Effector memory CD8-positive, alpha-beta T cell (primary cell): ENCODE results near the gene PLCB4.

Experiments
- ATAC-seq: fragments of 150-1000 bp; cut with Tn5 transposase; replicated peaks from 2 replicates; pipeline ENCODE4 v1.10.0; 2021; ENCODE audit warnings: mild to moderate bottlenecking, moderate library complexity
- DNase-seq, 3 experiments: peaks; one replicate each; pipeline ENCODE4 v3.0.0; 2021
- H3K27ac Mint-ChIP-seq, 2 donors: one replicate each; pipeline ENCODE4 v1.8.0; 2022; ENCODE audit warnings: mild to moderate bottlenecking in 2 of 2, mixed read lengths in 2 of 2, moderate library complexity in 2 of 2
- H3K27me3 Mint-ChIP-seq, 2 donors: one replicate each; pipeline ENCODE4 v1.8.0; 2022; ENCODE audit warnings: mixed read lengths in 2 of 2
- H3K36me3 Mint-ChIP-seq: one replicate; pipeline ENCODE4 v1.8.0; 2022; ENCODE audit warnings: mild to moderate bottlenecking, moderate library complexity, mixed read lengths; ENCODE audit not compliant: insufficient read depth
- H3K4me1 Mint-ChIP-seq, 2 donors: one replicate each; pipeline ENCODE4 v1.8.0; 2022; ENCODE audit warnings: low read depth in 2 of 2, mixed read lengths in 2 of 2
- H3K4me3 Mint-ChIP-seq, 2 donors: one replicate each; pipeline ENCODE4 v1.8.0; 2022; ENCODE audit warnings: mild to moderate bottlenecking in 2 of 2, mixed read lengths in 2 of 2, moderate library complexity in 2 of 2
- H3K9me3 Mint-ChIP-seq, 2 donors: one replicate each; pipeline ENCODE4 v1.8.0; 2022; ENCODE audit warnings: mixed read lengths in 2 of 2

Gene PLCB4

DNA sequence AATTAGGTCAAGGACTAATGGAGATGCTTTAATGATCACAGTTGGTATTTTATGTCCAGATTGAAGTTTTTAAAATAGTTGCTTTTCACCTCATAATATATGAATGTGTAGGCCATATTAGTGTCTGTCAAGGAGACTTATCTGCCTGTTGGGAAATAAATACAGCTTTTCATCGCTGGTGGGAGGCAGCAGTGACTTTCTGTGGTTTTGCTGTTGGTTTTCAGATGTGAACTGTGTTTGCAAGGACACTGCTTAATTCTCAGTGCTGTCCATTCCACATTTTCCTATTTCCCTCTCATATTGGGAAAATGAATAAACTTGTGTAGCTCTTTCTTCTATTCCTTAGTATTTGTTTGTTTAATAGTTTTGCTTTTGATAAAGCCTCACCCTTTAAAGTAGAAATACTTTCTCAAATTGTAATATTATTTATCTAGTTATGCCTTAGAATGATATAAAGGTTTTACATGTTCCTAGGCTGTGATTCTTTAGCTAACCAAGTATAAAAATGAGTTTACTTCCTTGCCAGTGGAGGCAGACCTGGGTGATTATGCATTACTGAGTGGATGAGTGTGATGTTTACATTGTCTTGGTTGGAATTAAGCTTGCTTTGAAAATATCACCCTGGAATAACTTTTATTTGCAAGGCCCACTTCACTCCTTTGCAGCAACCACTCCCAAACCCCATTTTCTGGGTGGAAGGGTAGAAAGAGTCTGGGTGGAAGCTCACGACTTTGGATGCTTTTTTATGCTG is 3.3 kb downstream of the PLCB4 start:
- Mint-ChIP-seq H3K27me3 (peaks cover 6 to 9% of the 10 kb centered on the region in 2 donors), H3K36me3 (no peaks in the 10 kb centered on the region), H3K9me3 (peaks cover 2 to 6% of the 10 kb centered on the region in 2 donors), H3K4me3 (no peak overlapping the region), H3K4me1 (peaks cover 1 to 3% of the 10 kb centered on the region in 2 donors), H3K27ac (no peak overlapping the region)
- ATAC-seq (no peak), DNase-seq (no peak)

DNA sequence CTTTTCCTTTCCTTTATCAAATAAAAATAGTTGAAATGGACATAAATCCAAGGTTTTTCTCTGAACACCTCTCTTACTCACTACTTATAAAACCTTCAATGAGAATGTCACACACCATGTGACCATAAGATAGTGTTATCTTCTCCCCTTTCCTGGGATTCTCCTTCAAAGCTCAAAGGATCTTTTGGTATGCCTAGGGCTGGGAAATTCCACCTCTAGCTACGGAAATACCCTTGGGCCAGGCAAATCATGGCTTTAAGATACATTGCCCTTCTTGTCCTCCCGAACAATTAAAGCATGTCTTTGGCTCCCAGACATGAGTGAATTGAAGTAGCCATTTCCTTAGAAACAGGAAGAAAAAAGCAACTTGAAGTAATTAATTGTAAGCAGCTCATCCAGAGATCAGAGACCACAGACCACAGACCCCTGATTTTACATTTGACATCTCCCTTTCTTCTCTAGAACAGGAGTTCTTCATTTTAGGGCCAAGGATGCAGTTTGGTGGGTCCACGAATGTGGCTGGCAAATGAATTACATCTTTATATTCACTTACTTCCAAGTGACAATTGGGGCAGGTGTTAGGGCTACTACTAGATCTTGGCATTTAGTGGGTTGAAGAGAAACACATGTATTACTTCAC is 4.1 kb downstream of the PLCB4 start:
- Mint-ChIP-seq H3K9me3 (peaks cover 2 to 6% of the 10 kb centered on the region in 2 donors), H3K27me3 (peaks cover 6 to 9% of the 10 kb centered on the region in 2 donors), H3K36me3 (no peaks in the 10 kb centered on the region), H3K4me1 (peaks cover 1 to 3% of the 10 kb centered on the region in 2 donors), H3K27ac (no peak overlapping the region), H3K4me3 (no peak overlapping the region)
- no peak for ATAC-seq
- no peak for DNase-seq

DNA sequence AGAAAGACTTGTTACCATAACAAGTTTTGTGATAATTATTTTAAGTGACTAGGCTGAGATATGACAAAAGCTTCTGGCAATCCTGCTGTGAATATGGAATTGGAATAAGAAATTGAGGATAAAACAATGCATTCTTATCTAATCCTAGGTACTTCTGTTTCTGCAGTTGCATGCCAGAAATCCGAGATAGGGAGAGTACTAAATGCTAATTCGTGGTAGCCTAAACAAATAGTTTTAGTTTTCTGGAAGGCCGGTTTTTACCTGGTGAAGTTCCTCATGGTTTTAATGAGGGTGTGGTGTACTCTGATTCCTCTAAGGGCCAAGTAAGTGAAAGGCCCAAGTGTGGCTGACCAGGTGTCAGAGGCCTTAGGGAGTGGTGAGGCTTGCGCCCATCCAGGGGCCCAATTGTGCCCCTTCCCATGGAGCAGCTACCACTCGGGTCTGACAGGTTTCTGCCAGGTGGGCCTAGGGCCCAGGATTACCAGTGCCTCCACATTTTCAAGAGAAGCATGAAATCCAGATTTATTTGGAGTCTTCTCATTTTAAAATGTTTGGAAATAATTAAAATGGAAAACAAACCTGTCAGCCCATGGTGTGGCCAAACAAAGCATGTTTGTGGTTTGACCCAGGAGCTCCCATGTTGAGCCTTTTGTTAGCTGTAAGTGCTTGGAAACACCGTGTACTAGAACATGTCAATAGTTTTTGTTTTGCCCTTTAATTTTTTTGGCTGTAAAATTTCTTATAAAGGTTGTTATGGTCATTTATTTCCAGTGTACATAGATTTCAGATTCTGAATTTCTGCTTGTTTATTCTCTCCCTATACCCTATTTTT is 6.6 kb downstream of the PLCB4 start:
- H3K27me3 Mint-ChIP-seq: no peaks in the 10 kb centered on the region
- no peaks in the 10 kb centered on the region for H3K4me1 Mint-ChIP-seq
- no peak for DNase-seq
- no peak overlapping the region for H3K4me3 Mint-ChIP-seq
- peaks cover 0 to under 1% of the 10 kb centered on the region in 2 donors for H3K9me3 Mint-ChIP-seq
- H3K27ac Mint-ChIP-seq: no peak overlapping the region
- no peaks in the 10 kb centered on the region for H3K36me3 Mint-ChIP-seq
- no peak for ATAC-seq

GRCh38 chr20:9076440-9076839 is 7.6 kb downstream of the PLCB4 start:
- Mint-ChIP-seq H3K36me3 (no peaks in the 10 kb centered on the region), H3K27me3 (no peaks in the 10 kb centered on the region), H3K4me3 (no peak overlapping the region), H3K4me1 (no peaks in the 10 kb centered on the region), H3K27ac (no peak overlapping the region), H3K9me3 (peaks cover 0 to 9% of the 10 kb centered on the region in 2 donors)
- DNase-seq (no peak), ATAC-seq (no peak)

DNA sequence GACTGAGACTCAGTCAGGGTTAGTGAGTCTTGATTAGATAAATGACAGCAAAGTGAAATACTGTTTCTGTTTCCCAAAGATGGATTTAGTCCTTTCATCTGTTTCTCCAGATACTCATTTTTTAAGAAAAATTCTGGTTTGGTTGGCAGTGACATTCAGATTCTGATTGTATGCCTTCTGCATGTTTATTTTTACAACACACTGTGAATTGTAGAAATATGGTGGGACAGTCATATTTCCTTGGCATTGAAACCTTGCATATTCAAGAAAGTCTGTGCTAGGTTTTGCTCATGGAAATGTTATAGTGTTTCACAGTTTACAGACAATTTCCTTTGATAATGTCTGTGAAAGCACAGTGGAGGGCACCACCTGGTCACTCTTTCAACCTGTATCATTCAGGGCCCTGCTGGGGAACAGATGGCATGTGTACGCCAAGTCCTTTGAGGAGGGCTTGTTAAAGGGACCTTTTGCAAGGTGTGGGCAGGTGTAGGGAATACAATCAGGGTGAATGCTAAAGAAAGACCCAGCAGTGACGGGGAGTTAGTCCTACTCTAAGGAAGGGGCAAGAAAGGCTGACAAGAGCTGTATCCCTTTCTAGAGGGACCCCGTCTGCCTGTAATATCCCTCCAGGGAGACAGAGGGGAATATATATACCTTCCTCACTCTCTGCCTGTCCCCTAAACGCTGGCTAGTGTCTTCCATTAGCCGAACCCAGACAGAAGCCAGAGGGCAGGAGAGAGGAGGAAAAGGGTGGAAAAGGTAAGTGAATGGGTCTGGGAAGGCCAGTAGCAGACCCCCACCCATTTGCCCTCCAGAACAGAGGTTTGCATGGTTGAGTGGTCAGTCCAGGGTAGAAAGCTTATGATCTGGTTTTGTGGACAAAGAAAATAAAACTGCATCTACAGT is 10.2 kb downstream of the PLCB4 start:
- H3K4me1 Mint-ChIP-seq: no peaks in the 10 kb centered on the region
- H3K27me3 Mint-ChIP-seq: no peaks in the 10 kb centered on the region
- H3K36me3 Mint-ChIP-seq: no peaks in the 10 kb centered on the region
- H3K4me3 Mint-ChIP-seq: no peak overlapping the region
- peaks cover 0 to 9% of the 10 kb centered on the region in 2 donors for H3K9me3 Mint-ChIP-seq
- DNase-seq: no peak
- no peak for ATAC-seq
- H3K27ac Mint-ChIP-seq: no peak overlapping the region

DNA sequence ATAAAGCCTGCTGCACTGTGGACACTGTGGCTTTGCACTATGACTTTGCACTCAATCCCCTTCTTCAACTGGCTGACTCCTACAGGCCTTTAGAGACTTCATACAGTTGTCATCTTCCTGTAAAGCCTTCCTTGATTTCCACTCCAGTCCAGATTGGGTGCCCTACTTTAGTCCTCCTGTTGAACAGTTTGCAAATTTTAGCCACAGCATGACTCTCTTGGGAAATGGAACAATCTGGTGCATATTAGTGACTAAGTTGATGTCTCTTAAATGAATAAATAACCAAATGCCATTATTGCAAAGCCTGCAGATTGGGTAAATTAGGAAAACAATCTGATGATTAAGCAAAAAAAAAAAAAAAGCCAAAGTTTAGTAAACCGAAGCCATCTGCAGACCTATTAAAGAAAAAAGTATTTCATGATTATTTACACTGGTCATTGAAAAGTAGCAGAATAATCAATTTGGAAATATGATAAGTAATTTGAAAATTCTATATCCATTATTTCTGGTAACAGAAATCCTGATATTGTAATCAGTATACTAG is 12.6 kb downstream of the PLCB4 start:
- Mint-ChIP-seq H3K9me3 (peaks cover under 1 to 9% of the 10 kb centered on the region in 2 donors), H3K27ac (no peak overlapping the region), H3K36me3 (no peaks in the 10 kb centered on the region), H3K4me1 (no peaks in the 10 kb centered on the region), H3K4me3 (no peak overlapping the region), H3K27me3 (no peaks in the 10 kb centered on the region)
- DNase-seq (no peak), ATAC-seq (no peak)

GRCh38 chr20:9082741-9083140 is 13.9 kb downstream of the PLCB4 start:
- Mint-ChIP-seq H3K27ac (no peak overlapping the region), H3K4me1 (no peaks in the 10 kb centered on the region), H3K36me3 (no peaks in the 10 kb centered on the region), H3K27me3 (no peaks in the 10 kb centered on the region), H3K9me3 (peaks cover 2 to 14% of the 10 kb centered on the region in 2 donors), H3K4me3 (no peak overlapping the region)
- no peak for ATAC-seq
- no peak for DNase-seq

GRCh38 chr20:9087531-9088217 is 18.8 kb downstream of the PLCB4 start:
- Mint-ChIP-seq H3K9me3 (peaks cover 4 to 12% of the 10 kb centered on the region in 2 donors), H3K36me3 (no peaks in the 10 kb centered on the region), H3K4me1 (no peaks in the 10 kb centered on the region), H3K27me3 (no peaks in the 10 kb centered on the region), H3K27ac (no peak overlapping the region), H3K4me3 (no peak overlapping the region)
- DNase-seq (no peak), ATAC-seq (no peak)

DNA sequence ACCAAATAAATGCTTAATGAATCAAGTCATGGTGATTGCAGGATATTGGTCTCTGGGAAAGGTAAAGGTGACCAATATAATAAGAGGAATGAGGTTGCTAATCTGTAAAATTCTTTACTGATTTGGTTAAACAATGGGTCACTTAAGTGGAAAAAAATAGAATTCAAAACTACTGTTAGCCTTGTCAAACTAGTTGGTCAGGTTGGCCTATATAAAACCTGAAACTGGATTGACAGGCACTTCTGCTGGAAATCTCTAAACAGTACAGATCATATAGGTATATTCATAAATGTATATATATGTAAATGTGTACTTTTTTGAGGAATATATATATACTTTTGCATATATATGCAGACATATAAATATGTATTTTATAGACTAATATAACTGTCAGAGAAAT is 19.7 kb downstream of the PLCB4 start:
- H3K27ac Mint-ChIP-seq: no peak overlapping the region
- no peaks in the 10 kb centered on the region for H3K36me3 Mint-ChIP-seq
- H3K9me3 Mint-ChIP-seq: peaks cover 5 to 12% of the 10 kb centered on the region in 2 donors
- H3K4me1 Mint-ChIP-seq: no peaks in the 10 kb centered on the region
- H3K4me3 Mint-ChIP-seq: no peak overlapping the region
- no peak for ATAC-seq
- DNase-seq: no peak
- H3K27me3 Mint-ChIP-seq: no peaks in the 10 kb centered on the region

GRCh38 chr20:9092113-9092512 is 23.2 kb downstream of the PLCB4 start:
- H3K36me3 Mint-ChIP-seq: no peaks in the 10 kb centered on the region
- H3K4me3 Mint-ChIP-seq: no peak overlapping the region

DNA sequence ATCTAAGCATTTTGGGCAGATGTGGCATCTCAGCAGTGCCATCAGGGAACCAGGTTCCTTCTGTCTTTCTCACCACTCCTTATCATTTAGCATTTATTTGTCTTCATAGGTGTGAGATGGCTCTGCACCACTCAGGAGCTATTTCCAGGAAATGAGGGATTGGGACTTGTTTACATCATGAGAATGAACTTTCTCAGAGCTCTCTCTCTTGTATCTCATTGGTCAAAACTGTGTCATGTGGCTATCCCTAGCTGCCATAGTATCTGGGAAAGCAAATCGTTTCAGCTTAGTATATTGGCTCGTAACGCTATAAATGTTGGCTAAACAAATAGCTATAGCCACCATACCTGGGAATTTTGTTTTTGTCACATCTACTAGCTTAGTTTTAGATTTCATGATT is 23.8 kb downstream of the PLCB4 start:
- Mint-ChIP-seq H3K9me3 (peaks cover 5 to 7% of the 10 kb centered on the region in 2 donors), H3K27me3 (no peaks in the 10 kb centered on the region), H3K4me3 (no peak overlapping the region), H3K27ac (no peak overlapping the region), H3K4me1 (no peaks in the 10 kb centered on the region), H3K36me3 (no peaks in the 10 kb centered on the region)
- DNase-seq (no peak), ATAC-seq (no peak)

More at GRCh38 chr20:9092113-9092512, 23.2 kb downstream of the PLCB4 start:
- ATAC-seq (no peak), DNase-seq (no peak)
- Mint-ChIP-seq H3K4me1 (no peaks in the 10 kb centered on the region), H3K9me3 (peaks cover 5 to 12% of the 10 kb centered on the region in 2 donors), H3K27ac (no peak overlapping the region), H3K27me3 (no peaks in the 10 kb centered on the region)

GRCh38 chr20:9093218-9093957 is 24.5 kb downstream of the PLCB4 start:
- Mint-ChIP-seq H3K27ac (no peak overlapping the region), H3K4me3 (no peak overlapping the region), H3K27me3 (no peaks in the 10 kb centered on the region), H3K36me3 (no peaks in the 10 kb centered on the region), H3K4me1 (no peaks in the 10 kb centered on the region), H3K9me3 (peaks cover under 1 to 3% of the 10 kb centered on the region in 2 donors)
- DNase-seq (no peak), ATAC-seq (no peak)
